Mucosa of rectum (tissue), 2 donors: Measurements from ENCODE around the gene NTRK2.

Source experiments
- H3K27ac ChIP-seq, 2 donors: one replicate each; pipeline ENCODE4 v1.7.0; 2013; ENCODE audit warnings: inconsistent platforms in 2 of 2, low read depth in 2 of 2, low read length in 2 of 2
- H3K27me3 ChIP-seq, 2 donors: one replicate each; pipeline ENCODE4 v1.7.0; 2013; ENCODE audit warnings: low read length in 2 of 2; ENCODE audit not compliant: control insufficient read depth in 2 of 2, insufficient read depth in 2 of 2
- H3K36me3 ChIP-seq, 2 donors: one replicate each; pipeline ENCODE4 v1.7.0; 2013; ENCODE audit warnings: low read length in 2 of 2; ENCODE audit not compliant: control insufficient read depth in 2 of 2, insufficient read depth in 2 of 2
- H3K4me1 ChIP-seq, 2 donors: one replicate each; pipeline ENCODE4 v1.7.0; 2013; ENCODE audit warnings: low read length in 2 of 2, mild to moderate bottlenecking in 1 of 2; ENCODE audit not compliant: control insufficient read depth in 2 of 2, insufficient read depth in 2 of 2
- H3K4me3 ChIP-seq, 2 donors: one replicate each; pipeline ENCODE4 v1.7.0; 2013; ENCODE audit warnings: low read length in 2 of 2
- H3K9ac ChIP-seq, 2 donors: one replicate each; pipeline ENCODE4 v1.7.0; 2013; ENCODE audit warnings: low read length in 2 of 2, low read depth in 1 of 2, mild to moderate bottlenecking in 1 of 2
- H3K9me3 ChIP-seq, 2 donors: one replicate each; pipeline ENCODE4 v1.7.0; 2013; ENCODE audit warnings: low read length in 2 of 2; ENCODE audit not compliant: control insufficient read depth in 2 of 2
- donor health status: healthy.
- donor health status: Normal muscosa, but diverticular disease.

Gene NTRK2

GRCh38 chr9:84750152-84750865 lies 80.8 kb downstream of the NTRK2 start:
- no peak overlapping the region for H3K9ac ChIP-seq
- H3K36me3 ChIP-seq, result no peaks in the 10 kb centered on the region
- no peaks in the 10 kb centered on the region for H3K27me3 ChIP-seq
- H3K4me1 ChIP-seq, result no peaks in the 10 kb centered on the region
- H3K9me3 ChIP-seq, result no peaks in the 10 kb centered on the region
- H3K27ac ChIP-seq, result no peak overlapping the region
- no peak overlapping the region for H3K4me3 ChIP-seq

- H3K9ac ChIP-seq, result no peak overlapping the region
- H3K27ac ChIP-seq, result no peak overlapping the region
- H3K4me1 ChIP-seq, result no peaks in the 10 kb centered on the region
- H3K27me3 ChIP-seq, result no peaks in the 10 kb centered on the region
- no peaks in the 10 kb centered on the region for H3K36me3 ChIP-seq
- H3K4me3 ChIP-seq, result no peak overlapping the region
- no peaks in the 10 kb centered on the region for H3K9me3 ChIP-seq
These were observed 82.4 kb downstream of the NTRK2 start for GRCh38 chr9:84751921-84752320.

- H3K27ac ChIP-seq, result no peak overlapping the region
- no peaks in the 10 kb centered on the region for H3K9me3 ChIP-seq
- no peak overlapping the region for H3K4me3 ChIP-seq
These were observed 84.9 kb downstream of the NTRK2 start for GRCh38 chr9:84754461-84754860.

DNA sequence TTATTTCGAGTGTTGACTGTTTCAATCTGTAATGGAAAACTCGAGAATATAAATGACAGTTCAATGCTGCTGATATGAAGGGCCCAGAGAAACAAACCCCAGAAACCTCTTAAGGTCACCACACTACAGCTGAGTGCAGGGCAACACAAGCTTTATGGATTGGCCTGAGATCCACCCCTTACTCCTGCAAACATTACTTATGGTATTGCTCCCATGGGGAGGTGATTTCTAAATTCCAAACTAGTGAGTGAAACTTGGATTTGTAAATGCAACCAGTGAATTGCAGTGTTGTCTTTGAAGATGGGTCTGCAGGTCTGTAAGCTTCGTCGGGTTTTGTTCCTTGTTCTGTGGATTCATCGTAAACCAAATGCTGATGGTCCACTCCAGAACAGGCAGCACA lies 85.4 kb downstream of the NTRK2 start:
- Histone ChIP-seq H3K27me3 (no peaks in the 10 kb centered on the region), H3K36me3 (no peaks in the 10 kb centered on the region), H3K9ac (no peak overlapping the region), H3K27ac (no peak overlapping the region), H3K4me1 (no peaks in the 10 kb centered on the region), H3K4me3 (no peak overlapping the region), H3K9me3 (no peaks in the 10 kb centered on the region)

More at GRCh38 chr9:84754461-84754860, 84.9 kb downstream of the NTRK2 start:
- no peaks in the 10 kb centered on the region for H3K4me1 ChIP-seq
- no peak overlapping the region for H3K9ac ChIP-seq
- no peaks in the 10 kb centered on the region for H3K27me3 ChIP-seq
- no peaks in the 10 kb centered on the region for H3K36me3 ChIP-seq

GRCh38 chr9:84755380-84755779 lies 85.9 kb downstream of the NTRK2 start:
- H3K9me3 ChIP-seq, result no peaks in the 10 kb centered on the region
- no peaks in the 10 kb centered on the region for H3K36me3 ChIP-seq
- H3K4me1 ChIP-seq, result no peaks in the 10 kb centered on the region
- no peak overlapping the region for H3K9ac ChIP-seq
- no peaks in the 10 kb centered on the region for H3K27me3 ChIP-seq
- no peak overlapping the region for H3K27ac ChIP-seq
- H3K4me3 ChIP-seq, result no peak overlapping the region

DNA sequence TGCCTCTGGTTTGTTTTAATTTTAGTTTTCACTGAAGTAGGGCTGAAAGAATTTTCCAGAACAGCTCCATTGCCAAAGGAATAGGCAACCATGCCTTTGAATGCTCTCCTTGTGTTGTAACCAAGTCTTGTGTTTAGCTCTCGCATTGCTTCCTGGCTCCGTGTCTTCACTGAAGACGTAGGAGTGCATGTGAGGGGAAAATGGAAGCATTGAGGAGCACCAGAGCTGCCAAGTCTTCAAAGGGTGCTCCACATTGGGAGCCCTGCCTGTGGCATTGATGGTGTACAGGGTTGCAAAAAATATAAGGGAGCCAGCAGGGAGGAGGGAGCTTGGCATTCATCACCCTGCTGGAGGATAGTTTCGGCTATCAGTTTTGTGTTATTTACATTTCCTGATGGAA lies 86.6 kb downstream of the NTRK2 start:
- Histone ChIP-seq H3K36me3 (no peaks in the 10 kb centered on the region), H3K4me3 (no peak overlapping the region), H3K27me3 (no peaks in the 10 kb centered on the region), H3K9me3 (no peaks in the 10 kb centered on the region), H3K27ac (no peak overlapping the region), H3K4me1 (no peaks in the 10 kb centered on the region), H3K9ac (no peak overlapping the region)

DNA sequence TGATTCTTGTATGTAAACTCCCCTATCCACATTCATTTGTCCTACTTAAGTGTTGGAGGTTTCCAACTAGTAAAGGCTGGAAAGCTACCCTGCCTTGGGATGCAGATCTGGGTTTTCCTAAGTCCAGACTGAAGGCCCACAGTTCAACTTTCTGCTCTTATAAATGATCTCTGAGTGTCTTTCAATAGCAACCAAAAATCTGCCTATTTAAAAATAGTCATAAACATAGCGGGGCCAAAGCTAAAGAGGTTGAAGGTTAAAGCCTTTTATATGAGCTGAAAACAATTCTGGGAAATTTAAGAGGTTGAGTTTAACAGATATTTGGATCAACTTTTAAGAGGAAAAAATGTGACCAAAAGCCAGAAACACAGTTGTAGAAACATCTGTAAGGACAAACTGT lies 87.2 kb downstream of the NTRK2 start:
- no peaks in the 10 kb centered on the region for H3K36me3 ChIP-seq
- no peaks in the 10 kb centered on the region for H3K27me3 ChIP-seq
- no peaks in the 10 kb centered on the region for H3K9me3 ChIP-seq
- H3K4me1 ChIP-seq, result no peaks in the 10 kb centered on the region
- H3K9ac ChIP-seq, result no peak overlapping the region
- no peak overlapping the region for H3K27ac ChIP-seq
- no peak overlapping the region for H3K4me3 ChIP-seq

- no peak overlapping the region for H3K4me3 ChIP-seq
- H3K9ac ChIP-seq, result no peak overlapping the region
- peak overlapping the region in 1 of 2 donors; percentile 14 for H3K27ac ChIP-seq
- H3K27me3 ChIP-seq, result no peaks in the 10 kb centered on the region
- H3K9me3 ChIP-seq, result no peaks in the 10 kb centered on the region
- no peaks in the 10 kb centered on the region for H3K36me3 ChIP-seq
- no peaks in the 10 kb centered on the region for H3K4me1 ChIP-seq
These were observed 89.3 kb downstream of the NTRK2 start for GRCh38 chr9:84758817-84759216.

GRCh38 chr9:84759300-84759750 lies 89.8 kb downstream of the NTRK2 start:
- H3K36me3 ChIP-seq, result no peaks in the 10 kb centered on the region
- peak overlapping the region in 1 of 2 donors; percentile 14 for H3K27ac ChIP-seq
- no peak overlapping the region for H3K9ac ChIP-seq
- no peak overlapping the region for H3K4me3 ChIP-seq
- no peaks in the 10 kb centered on the region for H3K9me3 ChIP-seq
- H3K4me1 ChIP-seq, result no peaks in the 10 kb centered on the region
- H3K27me3 ChIP-seq, result no peaks in the 10 kb centered on the region

- Histone ChIP-seq H3K9me3 (no peaks in the 10 kb centered on the region), H3K4me3 (no peak overlapping the region), H3K27me3 (no peaks in the 10 kb centered on the region), H3K36me3 (no peaks in the 10 kb centered on the region), H3K9ac (no peak overlapping the region), H3K27ac (no peak overlapping the region), H3K4me1 (no peaks in the 10 kb centered on the region)
These were observed 90.3 kb downstream of the NTRK2 start for GRCh38 chr9:84759804-84760203.
